Immature natural killer cell (primary cell): ENCODE results near the gene EIF4E. TPM values are rescaled to one million over a fixed set of nuclear protein-coding genes. Genes with fewer than 3 reads are reported as not detected.
"Not testable (repeated sequence)": the region's sequence is repeated elsewhere in the genome, so short reads cannot be mapped to it uniquely, and the experiment has no call there.

ENCODE experiments used
- DNase-seq, 3 donors: peaks; one replicate each; pipeline ENCODE4 v3.0.0; 2022; ENCODE audit warnings: mixed read lengths in 1 of 3
- H3K27ac Mint-ChIP-seq, 6 donors: one replicate each; pipeline ENCODE4 v1.8.0; 2020; ENCODE audit warnings: mixed read lengths in 6 of 6, mild to moderate bottlenecking in 5 of 6, inconsistent platforms in 4 of 6, moderate library complexity in 3 of 6
- H3K27me3 Mint-ChIP-seq, 3 donors: one replicate each; pipeline ENCODE4 v1.8.0; 2020 to 2021; ENCODE audit warnings: low read depth in 3 of 3, mild to moderate bottlenecking in 3 of 3, mixed read lengths in 3 of 3, moderate library complexity in 3 of 3, inconsistent platforms in 1 of 3
- H3K36me3 Mint-ChIP-seq, 3 donors: one replicate each; pipeline ENCODE4 v1.8.0; 2020; ENCODE audit warnings: mixed read lengths in 3 of 3, inconsistent platforms in 2 of 3, mild to moderate bottlenecking in 2 of 3
- H3K4me1 Mint-ChIP-seq, 2 donors: one replicate each; pipeline ENCODE4 v1.8.0; 2020; ENCODE audit warnings: inconsistent platforms in 2 of 2, mild to moderate bottlenecking in 2 of 2, mixed read lengths in 2 of 2, moderate library complexity in 1 of 2
- H3K4me3 Mint-ChIP-seq, 5 donors: one replicate each; pipeline ENCODE4 v1.8.0; 2020; ENCODE audit warnings: mild to moderate bottlenecking in 5 of 5, mixed read lengths in 5 of 5, inconsistent platforms in 3 of 5, moderate library complexity in 3 of 5
- H3K9me3 Mint-ChIP-seq, 6 donors: one replicate each; pipeline ENCODE4 v1.8.0; 2020; ENCODE audit warnings: mild to moderate bottlenecking in 6 of 6, mixed read lengths in 6 of 6, inconsistent platforms in 4 of 6, moderate library complexity in 3 of 6
- polyA plus RNA-seq, 3 donors: library from polyadenylated mRNA; unstranded; fragments of 300-500 nt; fragmentation: Illumina TruSeq; gene quantifications; one replicate each; pipeline ENCODE4 v1.2.3, GENCODE V29; 2021

Gene EIF4E
- polyA plus RNA-seq, 3 donors from 2014 or later: 43.8 to 95.0 (median 69.4) TPM

GRCh38 chr4:98886382-98886781 is 42.6 kb downstream of the EIF4E start:
- peaks cover 12 to 29% of the 10 kb centered on the region in 2 donors for H3K4me1 Mint-ChIP-seq
- H3K9me3 Mint-ChIP-seq, DNase-seq, H3K4me3 Mint-ChIP-seq, H3K27me3 Mint-ChIP-seq, H3K27ac Mint-ChIP-seq: not testable (repeated sequence)
- peaks cover 16 to 45% (median 28%) of the 10 kb centered on the region in 3 donors for H3K36me3 Mint-ChIP-seq

- not testable (repeated sequence) for H3K27me3 Mint-ChIP-seq, DNase-seq, H3K4me1 Mint-ChIP-seq, H3K9me3 Mint-ChIP-seq, H3K4me3 Mint-ChIP-seq, H3K27ac Mint-ChIP-seq
- H3K36me3 Mint-ChIP-seq: peaks cover 4 to 28% (median 18%) of the 10 kb centered on the region in 3 donors
These were observed 48.0 kb downstream of the EIF4E start for GRCh38 chr4:98880884-98881283.

DNA sequence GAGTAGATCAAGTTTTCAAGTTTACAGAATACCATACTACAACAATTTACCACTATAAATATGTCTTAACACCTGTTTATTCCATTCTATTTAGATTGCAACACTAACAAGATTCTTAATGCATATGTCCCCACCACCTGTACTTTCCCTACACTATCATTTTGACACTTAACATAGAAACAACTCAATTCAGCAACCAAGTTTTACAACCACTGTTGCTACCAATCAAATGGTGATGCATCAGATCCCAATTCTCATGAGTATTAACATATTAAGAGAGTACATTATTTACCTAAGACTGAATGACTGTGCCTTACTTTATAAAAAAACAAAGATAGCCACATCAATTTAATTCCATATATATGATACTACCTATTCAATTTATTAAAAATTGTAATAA is 49.4 kb downstream of the EIF4E start:
- Mint-ChIP-seq H3K27ac (peak overlapping the region in 3 of 6 donors; percentile 15 to 30 (median 24)), H3K4me1 (no peaks in the 10 kb centered on the region), H3K9me3 (no peaks in the 10 kb centered on the region), H3K27me3 (no peaks in the 10 kb centered on the region), H3K36me3 (peaks cover 4 to 17% (median 12%) of the 10 kb centered on the region in 3 donors), H3K4me3 (no peak overlapping the region)
- DNase-seq: no peak

DNA sequence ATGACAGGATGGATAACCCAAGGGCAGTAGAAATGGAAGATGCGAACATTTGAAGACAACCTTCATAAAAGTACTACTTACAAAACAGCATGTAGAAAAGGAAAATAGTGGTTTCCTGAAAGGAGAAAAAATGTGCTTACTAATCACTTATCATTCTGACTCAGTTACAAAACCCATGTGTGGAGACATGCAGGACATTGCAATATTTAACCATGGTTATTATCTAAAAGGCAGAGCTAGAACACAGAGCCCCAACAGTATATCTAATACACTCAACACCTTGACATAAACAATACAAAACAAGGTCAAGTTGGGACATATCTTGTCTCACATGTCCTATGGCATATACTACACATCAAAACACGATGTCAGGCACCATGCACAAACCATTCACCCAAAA is 55.9 kb downstream of the EIF4E start:
- no peak overlapping the region for H3K4me3 Mint-ChIP-seq

DNA sequence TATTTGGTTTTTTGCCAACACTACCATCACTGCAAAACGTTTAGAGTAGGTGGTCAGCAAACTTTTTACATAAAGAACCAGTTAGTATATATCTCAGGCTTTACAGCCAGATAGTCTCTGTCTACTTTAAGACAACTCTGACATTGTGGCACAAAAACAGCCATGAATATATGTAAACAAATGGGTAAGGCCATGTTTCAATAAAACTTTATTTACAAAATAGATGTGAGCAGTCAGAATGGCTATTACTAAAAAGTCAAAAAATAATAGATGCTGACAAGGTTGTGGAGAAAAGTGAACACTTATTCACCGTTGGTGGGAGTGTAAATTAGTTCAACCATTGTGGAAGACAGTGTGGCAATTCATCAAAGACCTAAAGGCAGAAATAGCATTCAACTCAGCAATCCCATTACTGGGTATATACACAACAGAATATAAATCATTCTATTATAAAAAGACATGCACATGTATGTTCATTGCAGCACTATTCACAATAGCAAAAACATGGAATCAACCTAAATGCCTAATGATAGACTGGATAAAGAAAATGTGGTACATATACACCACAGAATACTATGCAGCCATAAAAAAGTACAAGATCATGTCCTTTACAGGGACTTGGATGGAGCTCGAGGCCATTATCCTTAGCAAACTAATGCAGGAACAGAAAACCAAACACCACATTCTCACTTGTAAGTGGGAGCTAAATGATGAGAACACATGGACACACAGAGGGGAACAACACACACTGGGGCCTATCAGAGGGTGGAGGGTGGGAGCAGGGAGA is 56.6 kb downstream of the EIF4E start:
- not testable (repeated sequence) for DNase-seq, H3K9me3 Mint-ChIP-seq, H3K4me1 Mint-ChIP-seq, H3K4me3 Mint-ChIP-seq, H3K27me3 Mint-ChIP-seq, H3K36me3 Mint-ChIP-seq
- peak overlapping the region in 2 of 6 donors; percentile 53 to 57 for H3K27ac Mint-ChIP-seq

More for the DNA sequence above, 55.9 kb downstream of the EIF4E start:
- Mint-ChIP-seq H3K4me1 (peaks cover 1 to 6% of the 10 kb centered on the region in 2 donors), H3K9me3 (peaks cover 0 to 1% (median 0%) of the 10 kb centered on the region in 6 donors), H3K36me3 (no peaks in the 10 kb centered on the region), H3K27ac (peak overlapping the region in 2 of 6 donors; percentile 49 to 58), H3K27me3 (no peaks in the 10 kb centered on the region)
- DNase-seq: no peak

GRCh38 chr4:98867648-98868047 is 61.3 kb downstream of the EIF4E start:
- Mint-ChIP-seq H3K27me3 (peaks cover 0 to 13% (median 0%) of the 10 kb centered on the region in 3 donors), H3K27ac (no peak overlapping the region), H3K4me1 (peaks cover 0 to 2% of the 10 kb centered on the region in 2 donors), H3K36me3 (no peaks in the 10 kb centered on the region), H3K4me3 (no peak overlapping the region), H3K9me3 (peaks cover 0 to 1% (median 0%) of the 10 kb centered on the region in 6 donors)
- no peak for DNase-seq

GRCh38 chr4:98865059-98865458 is 63.9 kb downstream of the EIF4E start:
- Mint-ChIP-seq H3K9me3 (no peaks in the 10 kb centered on the region), H3K27ac (no peak overlapping the region), H3K4me1 (no peaks in the 10 kb centered on the region), H3K4me3 (no peak overlapping the region), H3K27me3 (peaks cover 0 to 13% (median 0%) of the 10 kb centered on the region in 3 donors), H3K36me3 (no peaks in the 10 kb centered on the region)
- no peak for DNase-seq

DNA sequence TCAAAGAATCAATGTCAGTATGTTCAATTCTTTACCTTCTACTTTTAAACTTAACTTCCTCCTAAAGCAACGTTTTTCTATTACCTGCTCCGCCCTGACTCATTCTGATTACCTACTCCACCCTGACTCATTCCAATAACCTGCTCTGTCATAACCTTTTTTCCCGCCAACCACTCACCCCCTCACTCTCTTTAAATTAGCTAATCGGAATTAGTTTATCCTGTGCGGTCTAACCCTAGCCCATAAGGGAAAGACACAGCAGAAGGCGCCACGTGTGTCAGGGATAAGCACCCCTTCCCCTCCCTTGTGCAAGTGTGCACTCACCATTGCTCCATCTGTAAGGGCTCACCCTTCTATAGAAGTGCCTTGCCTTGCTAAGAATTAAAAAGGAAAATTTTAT is 64.4 kb downstream of the EIF4E start:
- Mint-ChIP-seq H3K27ac (no peak overlapping the region), H3K36me3 (no peaks in the 10 kb centered on the region), H3K4me3 (no peak overlapping the region), H3K4me1 (no peaks in the 10 kb centered on the region), H3K27me3 (peaks cover 0 to 13% (median 0%) of the 10 kb centered on the region in 3 donors), H3K9me3 (no peaks in the 10 kb centered on the region)
- no peak for DNase-seq

DNA sequence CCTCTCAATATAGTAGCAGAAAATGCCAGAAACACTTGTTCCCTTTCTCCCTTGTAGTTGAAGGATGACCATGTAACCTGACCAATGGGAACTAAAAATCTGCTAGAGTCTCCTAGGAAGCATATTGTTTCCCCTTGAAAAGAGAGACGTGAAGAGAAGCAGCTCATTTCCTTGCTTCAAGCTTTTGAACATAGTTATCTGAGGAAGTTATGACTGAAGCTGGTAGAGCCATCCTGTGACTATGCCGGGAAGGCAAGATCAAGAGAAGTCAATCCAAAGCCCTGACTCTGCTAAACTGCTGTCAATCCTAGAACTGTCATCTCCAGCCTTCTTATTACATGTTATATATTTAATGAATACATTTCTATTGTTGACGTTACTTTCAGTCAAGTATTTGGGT is 66.6 kb downstream of the EIF4E start:
- no peaks in the 10 kb centered on the region for H3K36me3 Mint-ChIP-seq
- peaks cover 0 to 13% (median 0%) of the 10 kb centered on the region in 3 donors for H3K27me3 Mint-ChIP-seq
- H3K4me1 Mint-ChIP-seq: no peaks in the 10 kb centered on the region
- H3K27ac Mint-ChIP-seq: no peak overlapping the region
- no peak overlapping the region for H3K4me3 Mint-ChIP-seq
- no peak for DNase-seq
- no peaks in the 10 kb centered on the region for H3K9me3 Mint-ChIP-seq

GRCh38 chr4:98861100-98861884 is 67.6 kb downstream of the EIF4E start:
- DNase-seq: no peak
- Mint-ChIP-seq H3K27ac (no peak overlapping the region), H3K4me3 (no peak overlapping the region), H3K27me3 (peaks cover 0 to 13% (median 0%) of the 10 kb centered on the region in 3 donors), H3K4me1 (no peaks in the 10 kb centered on the region), H3K9me3 (no peaks in the 10 kb centered on the region), H3K36me3 (no peaks in the 10 kb centered on the region)

GRCh38 chr4:98851806-98852205 is 77.1 kb downstream of the EIF4E start:
- Mint-ChIP-seq H3K27ac (no peak overlapping the region), H3K27me3 (peaks cover 2 to 19% (median 7%) of the 10 kb centered on the region in 3 donors), H3K4me1 (no peaks in the 10 kb centered on the region), H3K36me3 (peaks cover 0 to 5% (median 0%) of the 10 kb centered on the region in 3 donors), H3K9me3 (no peaks in the 10 kb centered on the region), H3K4me3 (no peak overlapping the region)
- DNase-seq: no peak

- Mint-ChIP-seq H3K27me3 (peaks cover 2 to 19% (median 7%) of the 10 kb centered on the region in 3 donors), H3K9me3 (peaks cover 0 to 7% (median 2%) of the 10 kb centered on the region in 6 donors), H3K27ac (no peak overlapping the region), H3K36me3 (peaks cover 0 to 5% (median 3%) of the 10 kb centered on the region in 3 donors), H3K4me1 (no peaks in the 10 kb centered on the region), H3K4me3 (no peak overlapping the region)
- no peak for DNase-seq
These were observed 78.0 kb downstream of the EIF4E start for GRCh38 chr4:98850937-98851336.

DNA sequence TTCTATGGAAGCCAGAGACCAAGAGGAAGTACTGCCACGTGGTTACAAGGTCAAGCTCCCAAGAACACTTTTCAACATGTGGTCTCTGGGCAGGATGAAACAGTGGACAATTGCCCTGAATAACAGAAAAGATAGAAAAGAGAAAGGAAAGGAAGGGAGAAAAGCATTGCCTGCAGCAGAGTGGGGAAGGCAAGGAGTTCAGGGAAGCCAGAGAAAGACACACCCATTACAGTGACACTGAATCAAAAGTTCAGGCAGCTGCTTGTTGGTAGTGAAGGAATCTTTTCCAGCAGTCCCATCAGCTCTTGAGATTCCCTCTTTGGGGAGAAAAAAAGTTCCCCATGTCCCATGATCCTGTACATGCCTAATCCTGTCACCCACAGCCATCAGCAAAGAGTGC is 80.5 kb downstream of the EIF4E start:
- no peak for DNase-seq
- Mint-ChIP-seq H3K27me3 (peaks cover 0 to 16% (median 6%) of the 10 kb centered on the region in 3 donors), H3K4me3 (no peak overlapping the region), H3K4me1 (no peaks in the 10 kb centered on the region), H3K9me3 (peaks cover 0 to 17% (median 2%) of the 10 kb centered on the region in 6 donors), H3K36me3 (peaks cover 0 to 9% (median 3%) of the 10 kb centered on the region in 3 donors), H3K27ac (no peak overlapping the region)

GRCh38 chr4:98845960-98846359 is 83.0 kb downstream of the EIF4E start:
- Mint-ChIP-seq H3K27ac (no peak overlapping the region), H3K27me3 (peaks cover 0 to 8% (median 2%) of the 10 kb centered on the region in 3 donors), H3K4me1 (no peaks in the 10 kb centered on the region), H3K36me3 (peaks cover 0 to 10% (median 3%) of the 10 kb centered on the region in 3 donors), H3K4me3 (no peak overlapping the region), H3K9me3 (peaks cover 0 to 17% (median 2%) of the 10 kb centered on the region in 6 donors)
- no peak for DNase-seq
